ENCODE results near the gene PAPOLG.

The PAPOLG gene

DNA sequence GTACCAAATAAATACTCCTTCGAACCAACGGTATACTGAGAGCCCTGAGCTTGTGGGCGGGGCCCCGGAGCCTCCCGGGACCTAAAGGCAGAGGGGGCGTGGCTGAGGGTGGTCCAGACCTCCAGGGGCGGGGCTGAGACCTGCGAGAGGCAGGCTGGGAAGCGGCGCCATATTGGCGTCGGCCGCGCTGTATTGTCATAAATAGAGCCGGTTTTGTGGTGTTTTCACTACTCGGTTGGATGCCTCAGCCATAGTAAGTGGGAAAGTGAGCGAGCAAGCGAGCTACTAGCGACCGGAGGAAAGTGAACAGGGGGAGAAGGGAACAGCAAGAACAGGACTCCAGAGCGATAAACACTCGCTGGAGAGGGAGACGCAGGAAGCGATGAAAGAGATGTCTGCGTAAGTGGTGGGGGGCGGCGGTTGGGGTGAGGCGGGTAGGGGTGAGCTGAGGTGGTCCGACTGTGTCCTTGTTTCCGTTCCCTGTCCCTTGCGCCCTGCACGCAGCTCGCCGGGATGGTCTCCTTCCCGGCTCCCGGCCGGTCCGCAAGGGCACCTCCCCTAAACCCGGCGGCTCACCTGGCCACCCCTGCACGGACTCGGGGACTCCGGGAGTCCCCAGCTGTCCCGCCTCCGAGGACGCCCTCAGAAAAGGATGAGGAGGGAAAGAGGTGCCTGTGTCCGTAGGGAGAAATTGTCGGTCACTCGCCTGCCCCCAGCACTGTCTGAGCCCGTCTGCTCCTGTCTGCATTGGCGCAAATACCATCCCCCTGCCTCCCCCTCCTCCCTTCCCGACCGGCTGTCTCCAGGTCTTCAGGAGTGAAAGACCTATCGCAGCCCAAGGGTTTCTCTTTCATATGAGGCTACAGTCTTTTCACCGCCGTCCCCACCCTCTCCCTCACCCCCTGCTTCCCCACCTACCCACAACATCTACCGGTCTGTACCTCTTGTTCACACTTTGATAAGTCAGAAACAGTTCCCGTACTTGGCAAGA lies at the start of gene PAPOLG:
PAPOLG (plus strand) TSS at position 172 of the 991 bp plus-strand sequence; CDS start at position 383, 211 bp downstream.
- Histone ChIP-seq H3K4me3 (ENCODE audit: low read depth, low read length) (peak within 1 kb of the TSS; percentile 87), H3K36me3 (ENCODE audit: control insufficient read depth, insufficient read depth, low read length) (no peaks in the 10 kb centered on the region), H3K27ac (peak within 1 kb of the TSS; percentile 87), H3K9ac (peak within 1 kb of the TSS; percentile 47), H3K27me3 (ENCODE audit: control insufficient read depth, insufficient read depth, low read length) (no peaks in the 10 kb centered on the region), H2AFZ (peak within 1 kb of the TSS; percentile 96), H3K9me3 (ENCODE audit: control insufficient read depth, low read length) (no peaks in the 10 kb centered on the region), H3K79me2 (peaks cover 15% of the 10 kb centered on the region), H3K4me1 (peaks cover 6% of the 10 kb centered on the region), H3K4me2 (ENCODE audit: low read length) (peak within 1 kb of the TSS; percentile 88)
- TF ChIP-seq, protein P1, sequence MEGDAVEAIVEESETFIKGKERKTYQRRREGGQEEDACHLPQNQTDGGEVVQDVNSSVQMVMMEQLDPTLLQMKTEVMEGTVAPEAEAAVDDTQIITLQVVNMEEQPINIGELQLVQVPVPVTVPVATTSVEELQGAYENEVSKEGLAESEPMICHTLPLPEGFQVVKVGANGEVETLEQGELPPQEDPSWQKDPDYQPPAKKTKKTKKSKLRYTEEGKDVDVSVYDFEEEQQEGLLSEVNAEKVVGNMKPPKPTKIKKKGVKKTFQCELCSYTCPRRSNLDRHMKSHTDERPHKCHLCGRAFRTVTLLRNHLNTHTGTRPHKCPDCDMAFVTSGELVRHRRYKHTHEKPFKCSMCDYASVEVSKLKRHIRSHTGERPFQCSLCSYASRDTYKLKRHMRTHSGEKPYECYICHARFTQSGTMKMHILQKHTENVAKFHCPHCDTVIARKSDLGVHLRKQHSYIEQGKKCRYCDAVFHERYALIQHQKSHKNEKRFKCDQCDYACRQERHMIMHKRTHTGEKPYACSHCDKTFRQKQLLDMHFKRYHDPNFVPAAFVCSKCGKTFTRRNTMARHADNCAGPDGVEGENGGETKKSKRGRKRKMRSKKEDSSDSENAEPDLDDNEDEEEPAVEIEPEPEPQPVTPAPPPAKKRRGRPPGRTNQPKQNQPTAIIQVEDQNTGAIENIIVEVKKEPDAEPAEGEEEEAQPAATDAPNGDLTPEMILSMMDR (IDR thresholded peaks at IDR 0.05), result no peak

DNA sequence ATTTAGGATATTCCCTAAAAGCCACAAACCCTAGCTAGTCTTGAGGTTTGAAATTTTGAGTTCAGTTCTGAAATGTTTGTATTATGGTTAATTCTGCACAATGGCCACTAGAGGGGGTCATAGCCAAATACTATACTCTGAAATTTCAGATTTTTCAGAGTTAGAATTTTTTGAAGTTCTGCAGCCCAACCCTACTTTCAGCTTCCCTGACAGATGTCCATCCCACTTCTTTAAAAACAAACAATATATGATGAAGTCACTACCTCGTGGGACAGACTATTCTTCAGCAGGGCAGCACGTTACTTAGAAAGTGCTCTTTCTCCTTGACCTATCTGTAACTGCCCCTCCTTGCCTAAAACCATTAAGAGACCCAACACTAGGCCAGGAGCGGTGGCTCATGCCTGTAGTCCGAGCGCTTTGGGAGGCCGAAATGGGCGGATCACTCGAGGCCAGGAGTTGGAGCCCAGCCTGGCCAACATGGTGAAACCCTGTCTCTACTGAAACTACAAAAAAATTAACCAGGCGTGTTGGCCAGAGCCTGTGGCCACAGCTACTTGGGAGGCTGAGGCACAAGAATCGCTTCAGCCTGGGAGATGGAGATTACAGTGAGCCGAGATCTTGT lies 48.2 kb upstream of the PAPOLG start:
- no peak overlapping the region for H3K27ac ChIP-seq
- H3K36me3 ChIP-seq (ENCODE audit: control insufficient read depth, insufficient read depth, low read length), result no peaks in the 10 kb centered on the region
- H3K4me2 ChIP-seq (ENCODE audit: low read length), result no peak overlapping the region
- H3K9ac ChIP-seq, result no peak overlapping the region
- no peaks in the 10 kb centered on the region for H3K79me2 ChIP-seq
- H3K4me3 ChIP-seq (ENCODE audit: low read depth, low read length), result no peak overlapping the region
- no peaks in the 10 kb centered on the region for H3K27me3 ChIP-seq (ENCODE audit: control insufficient read depth, insufficient read depth, low read length)
- H2AFZ ChIP-seq, result no peak overlapping the region
- no peaks in the 10 kb centered on the region for H3K4me1 ChIP-seq
- TF ChIP-seq, protein P1 (IDR thresholded peaks at IDR 0.05), result peak; percentile 80
- H3K9me3 ChIP-seq (ENCODE audit: control insufficient read depth, low read length), result no peaks in the 10 kb centered on the region

- Histone ChIP-seq H3K4me2 (ENCODE audit: low read length) (no peak overlapping the region), H2AFZ (no peak overlapping the region), H3K36me3 (ENCODE audit: control insufficient read depth, insufficient read depth, low read length) (no peaks in the 10 kb centered on the region), H3K4me1 (no peaks in the 10 kb centered on the region), H3K9ac (no peak overlapping the region), H3K4me3 (ENCODE audit: low read depth, low read length) (no peak overlapping the region), H3K27me3 (ENCODE audit: control insufficient read depth, insufficient read depth, low read length) (no peaks in the 10 kb centered on the region), H3K9me3 (ENCODE audit: control insufficient read depth, low read length) (no peaks in the 10 kb centered on the region), H3K79me2 (no peaks in the 10 kb centered on the region), H3K27ac (no peak overlapping the region)
- TF ChIP-seq, protein P1 (IDR thresholded peaks at IDR 0.05), result no peak
These were observed 47.3 kb upstream of the PAPOLG start for GRCh38 chr2:60708630-60709320.

GRCh38 chr2:60710707-60711106 lies 45.4 kb upstream of the PAPOLG start:
- Histone ChIP-seq H3K9ac (no peak overlapping the region), H3K27me3 (ENCODE audit: control insufficient read depth, insufficient read depth, low read length) (no peaks in the 10 kb centered on the region), H3K4me3 (ENCODE audit: low read depth, low read length) (no peak overlapping the region), H3K36me3 (ENCODE audit: control insufficient read depth, insufficient read depth, low read length) (no peaks in the 10 kb centered on the region), H3K9me3 (ENCODE audit: control insufficient read depth, low read length) (no peaks in the 10 kb centered on the region), H2AFZ (peak overlapping the region; percentile 11), H3K4me2 (ENCODE audit: low read length) (no peak overlapping the region), H3K27ac (no peak overlapping the region), H3K79me2 (no peaks in the 10 kb centered on the region), H3K4me1 (no peaks in the 10 kb centered on the region)
- TF ChIP-seq, protein P1 (IDR thresholded peaks at IDR 0.05), result no peak

Measured in parathyroid adenoma (tissue), 2 donors.